Panc1 (cell line): ENCODE measurements around the gene CNNM1.

Source experiments
- POLR2AphosphoS5 ChIP-seq: IDR thresholded peaks from 2 replicates; pipeline ENCODE4 v1.6.1; 2012; ENCODE audit warnings: mild to moderate bottlenecking, low read depth, low read length, moderate library complexity
- REST ChIP-seq, 2 experiments: IDR thresholded peaks; 2 replicates each; pipeline ENCODE4 v1.6.1; 2011 to 2012; ENCODE audit warnings: low read depth in 2 of 2, control low read depth in 1 of 2, low read length in 1 of 2, mild to moderate bottlenecking in 1 of 2, moderate library complexity in 1 of 2; ENCODE audit not compliant: insufficient read depth in 1 of 2
- SIN3A ChIP-seq: IDR thresholded peaks from 2 replicates; pipeline ENCODE4 v1.6.1; 2012; ENCODE audit warnings: low read depth, mild to moderate bottlenecking, low read length, moderate library complexity, borderline replicate concordance; ENCODE audit not compliant: insufficient read depth
- TCF7L2 ChIP-seq: IDR thresholded peaks from 2 replicates; pipeline ENCODE4 v1.6.1; 2011; ENCODE audit warnings: mild to moderate bottlenecking, low read depth, low read length, inconsistent platforms
- TF ChIP-seq, protein P1 (sequence below): fragments of 450-650 bp; IDR thresholded peaks from 2 replicates; pipeline ENCODE4 v1.5.1; 2017; ENCODE audit warnings: mild to moderate bottlenecking

DNA sequence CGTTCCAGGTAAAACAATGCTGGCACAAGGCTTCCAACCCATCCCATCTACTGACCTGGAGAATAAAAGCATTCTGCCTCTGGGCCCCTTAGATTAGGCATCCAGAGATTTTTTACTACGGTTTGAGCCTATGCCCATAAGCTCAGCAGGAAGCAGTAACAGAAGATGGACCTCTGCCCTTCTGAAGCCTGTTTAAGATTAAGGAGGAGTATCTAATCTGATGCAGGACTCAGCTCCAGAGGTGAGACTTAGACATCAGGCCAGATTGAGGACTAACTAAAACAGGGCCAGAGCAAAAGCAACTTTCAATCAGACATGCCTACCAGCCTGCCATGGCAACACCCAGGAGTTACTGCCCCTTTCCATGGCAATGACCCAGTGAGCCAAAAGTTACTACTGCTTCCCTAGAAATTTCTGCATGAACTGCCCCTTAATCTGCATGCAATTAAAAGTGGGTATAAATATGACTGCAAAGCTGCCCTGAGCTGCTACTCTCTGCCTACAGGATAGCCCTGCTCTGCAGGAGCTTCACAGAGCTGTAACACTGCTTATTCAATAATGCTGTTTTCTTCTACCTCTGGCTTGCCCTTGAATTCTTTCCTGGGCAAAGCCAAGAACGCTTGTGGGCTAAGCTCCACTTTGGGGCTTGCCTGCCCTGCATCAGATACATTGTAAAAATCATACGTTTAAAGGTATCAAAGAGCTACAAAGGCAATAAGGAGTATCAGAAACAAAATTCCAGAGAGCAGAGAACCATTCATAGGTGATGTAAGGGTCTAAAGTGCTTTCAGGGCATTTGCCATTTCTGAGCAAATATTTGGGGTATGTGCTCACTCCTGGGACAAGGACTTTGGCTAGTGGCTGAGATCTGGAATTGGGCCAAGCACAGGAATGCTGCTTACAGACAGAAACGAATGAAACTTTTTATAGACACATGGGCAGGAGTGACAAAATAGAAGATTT is 25.0 kb upstream of the CNNM1 start:
- TF ChIP-seq, protein P1, sequence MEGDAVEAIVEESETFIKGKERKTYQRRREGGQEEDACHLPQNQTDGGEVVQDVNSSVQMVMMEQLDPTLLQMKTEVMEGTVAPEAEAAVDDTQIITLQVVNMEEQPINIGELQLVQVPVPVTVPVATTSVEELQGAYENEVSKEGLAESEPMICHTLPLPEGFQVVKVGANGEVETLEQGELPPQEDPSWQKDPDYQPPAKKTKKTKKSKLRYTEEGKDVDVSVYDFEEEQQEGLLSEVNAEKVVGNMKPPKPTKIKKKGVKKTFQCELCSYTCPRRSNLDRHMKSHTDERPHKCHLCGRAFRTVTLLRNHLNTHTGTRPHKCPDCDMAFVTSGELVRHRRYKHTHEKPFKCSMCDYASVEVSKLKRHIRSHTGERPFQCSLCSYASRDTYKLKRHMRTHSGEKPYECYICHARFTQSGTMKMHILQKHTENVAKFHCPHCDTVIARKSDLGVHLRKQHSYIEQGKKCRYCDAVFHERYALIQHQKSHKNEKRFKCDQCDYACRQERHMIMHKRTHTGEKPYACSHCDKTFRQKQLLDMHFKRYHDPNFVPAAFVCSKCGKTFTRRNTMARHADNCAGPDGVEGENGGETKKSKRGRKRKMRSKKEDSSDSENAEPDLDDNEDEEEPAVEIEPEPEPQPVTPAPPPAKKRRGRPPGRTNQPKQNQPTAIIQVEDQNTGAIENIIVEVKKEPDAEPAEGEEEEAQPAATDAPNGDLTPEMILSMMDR, result no peak
- TF ChIP-seq REST (IDR thresholded peaks at IDR 0.05; ENCODE audit: insufficient read depth in 1 of 2, low read depth in 2 of 2, low read length in 1 of 2) (no peak), POLR2AphosphoS5 (no peak), TCF7L2 (no peak), SIN3A (no peak)
